Measurements from ENCODE around the gene NEURL1B. TPM values are rescaled to one million over a fixed set of nuclear protein-coding genes. Genes with fewer than 3 reads are reported as not detected.

Gene NEURL1B
- total and polyA plus RNA-seq, 10 of the 15 experiments (the other 5 are each of a cell fraction or from before 2014, with no cell fraction given), result 0.04 to 0.28 (median 0.05) TPM; not detected in 4

- Histone ChIP-seq H3K9ac (ENCODE audit: control insufficient read depth, insufficient read depth, low read length) (no peak overlapping the region), H3K27me3 (replicated peaks in 1 of 2; ENCODE audit: control insufficient read depth in 2 of 2, insufficient read depth in 2 of 2, low read length in 1 of 2) (peaks cover 0 to 3% of the 10 kb centered on the region in 2 experiments; a peak in 1 of 4 replicates), H3K79me2 (ENCODE audit: control insufficient read depth, insufficient read depth, low read length) (no peaks in the 10 kb centered on the region), H3K9me3 (replicated peaks; ENCODE audit: control insufficient read depth, insufficient read depth, low read length) (no peaks in the 10 kb centered on the region), H3K4me1 (ENCODE audit: control insufficient read depth, insufficient read depth, low read length) (no peaks in the 10 kb centered on the region), H3K36me3 (ENCODE audit: control insufficient read depth in 2 of 2, insufficient read depth in 2 of 2, low read length in 1 of 2) (no peaks in the 10 kb centered on the region), H2AFZ (ENCODE audit: control insufficient read depth, low read depth, low read length) (no peak overlapping the region), H3K4me2 (ENCODE audit: control insufficient read depth, insufficient read depth) (no peak overlapping the region), H3K27ac (ENCODE audit: control insufficient read depth, insufficient read depth) (no peak overlapping the region), H4K20me1 (ENCODE audit: control insufficient read depth, insufficient read depth) (no peaks in the 10 kb centered on the region), H3K4me3 (no peak overlapping the region)
- no peak for DNase-seq (ENCODE audit: low read depth, low spot score)
- ChIA-PET RAD21 (ENCODE audit: unreplicated experiment) (no interaction called here), POLR2A (no interaction called here), SMC1A (ENCODE audit: uncharacterized antibody, unreplicated experiment) (no interaction called here), CTCF (no interaction called here)
- no peak for FAIRE-seq
- in situ Hi-C loops (cut with MboI), result no loop called here
- TF ChIP-seq SMAD5 (IDR thresholded peaks at IDR 0.05; ENCODE audit: low read depth), result no peak
- TF ChIP-seq IRF3 (IDR thresholded peaks at IDR 0.05), result no peak
- TF ChIP-seq CHD2 (IDR thresholded peaks at IDR 0.05; ENCODE audit: borderline replicate concordance, low read depth, low read length), result no peak
- no peak for TF ChIP-seq MXI1 (IDR thresholded peaks at IDR 0.05; ENCODE audit: low read depth, low read length)
- no peak for TF ChIP-seq BHLHE40 (IDR thresholded peaks at IDR 0.05; ENCODE audit: borderline replicate concordance in 1 of 2, low read depth in 2 of 2, low read length in 1 of 2)
- no peak for TF ChIP-seq BRCA1 (IDR thresholded peaks at IDR 0.05; ENCODE audit: low read depth, low read length)
- no peak for TF ChIP-seq CEBPZ (IDR thresholded peaks at IDR 0.05; ENCODE audit: low read depth, low read length)
- TF ChIP-seq SUZ12 (IDR thresholded peaks at IDR 0.05; ENCODE audit: unreplicated experiment), result no peak
- no peak for TF ChIP-seq PAX5 (IDR thresholded peaks at IDR 0.05; ENCODE audit: borderline replicate concordance, low read depth, low read length)
- TF ChIP-seq MTA2 (IDR thresholded peaks at IDR 0.05; ENCODE audit: low read depth), result no peak
- no peak for TF ChIP-seq BCL3 (IDR thresholded peaks at IDR 0.05; ENCODE audit: borderline replicate concordance, insufficient read depth, low read depth, low read length, poor library complexity, severe bottlenecking)
- TF ChIP-seq SPI1 (IDR thresholded peaks at IDR 0.05; ENCODE audit: borderline replicate concordance, insufficient read depth, low read depth, low read length), result no peak
- no peak for TF ChIP-seq RB1 (IDR thresholded peaks at IDR 0.05; ENCODE audit: borderline replicate concordance)
- WGBS (ENCODE audit: insufficient coverage, insufficient replicate concordance, low lambda C conversion rate, missing lambda C conversion rate), result 20% methylated on average over 8 of the region's 8 CpGs
- intact Hi-C loops (cut with micrococcal nuclease; ENCODE audit: unreplicated experiment), result no loop called here
- ATAC-seq, result no peak
- no TSS peak for BruUV-seq (replicated peaks)
Observed at GRCh38 chr5:172611913-172612312, 29.1 kb upstream of the NEURL1B start.
